ENCODE measurements around the gene XAF1.
"Not testable (repeated sequence)": the region's sequence is repeated elsewhere in the genome, so short reads cannot be mapped to it uniquely, and the experiment has no call there.

XAF1 gene

GRCh38 chr17:6755281-6755680 lies 565 bp upstream of the XAF1 start:
- DNase-seq (ENCODE audit: low read depth) = no peak

GRCh38 chr17:6756425-6757031 lies 682 bp downstream of the XAF1 start:
- no peak for DNase-seq (ENCODE audit: low read depth)

DNA sequence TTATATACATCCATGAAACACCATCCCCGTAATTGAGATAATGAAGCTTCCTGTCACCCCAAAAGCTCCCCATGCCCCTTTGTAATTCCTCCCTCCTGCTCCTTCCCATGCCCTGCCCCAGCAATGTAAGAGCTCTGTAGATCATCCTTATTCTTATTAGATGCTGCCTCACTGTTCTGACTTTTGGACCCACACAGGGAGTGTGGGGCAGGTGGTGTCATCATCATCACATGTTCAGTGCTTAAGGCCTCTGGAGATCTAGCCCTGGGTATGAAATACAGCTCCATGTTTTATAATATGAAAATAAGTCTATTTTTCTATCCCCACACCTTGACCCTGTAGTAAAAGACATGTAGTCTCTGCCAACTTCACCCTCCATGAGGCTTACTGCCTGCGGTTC lies 1.9 kb downstream of the XAF1 start:
- no peak for DNase-seq (ENCODE audit: low read depth)

DNA sequence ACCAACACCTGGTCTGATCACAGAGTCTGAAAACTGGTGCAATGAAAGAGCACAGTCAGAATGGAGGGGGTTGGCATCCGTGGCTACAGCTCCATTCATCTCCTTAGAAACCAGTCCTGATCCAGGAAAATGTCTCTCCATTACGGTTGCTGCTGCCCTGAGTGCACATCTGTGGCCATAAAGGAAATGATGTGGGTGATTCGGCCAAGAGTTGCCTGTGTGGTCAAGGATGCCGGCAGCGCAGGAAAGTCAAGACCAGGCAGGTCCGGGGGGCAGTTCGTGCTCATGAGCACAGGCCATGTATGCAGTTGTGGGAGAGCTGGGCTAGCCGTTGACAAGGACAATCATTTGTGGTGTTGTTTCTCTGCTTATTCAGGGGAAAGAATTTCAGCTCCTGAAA lies 5.9 kb downstream of the XAF1 start:
- no peak for DNase-seq (ENCODE audit: low read depth)

GRCh38 chr17:6768447-6768846 lies 12.6 kb downstream of the XAF1 start:
- no peak for DNase-seq (ENCODE audit: low read depth)

DNA sequence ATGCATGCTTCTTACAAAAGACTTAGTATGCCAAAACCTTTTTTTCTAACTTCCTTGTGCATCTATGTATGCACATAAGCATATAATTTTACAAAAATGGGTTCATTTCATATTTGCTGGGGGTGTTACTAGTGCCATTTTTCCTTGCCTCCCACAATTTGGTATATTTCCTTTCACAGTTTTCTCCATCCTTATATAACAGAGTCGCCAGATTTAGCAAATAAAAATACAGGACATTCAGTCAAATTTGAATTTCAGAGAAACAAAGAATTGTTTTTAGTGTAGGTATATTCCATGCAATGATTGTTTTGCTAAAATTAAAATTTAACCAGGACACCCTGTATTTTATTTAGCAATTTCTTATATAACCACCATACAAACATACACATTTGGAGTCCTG lies 16.2 kb downstream of the XAF1 start:
- no peak for DNase-seq (ENCODE audit: low read depth)

DNA sequence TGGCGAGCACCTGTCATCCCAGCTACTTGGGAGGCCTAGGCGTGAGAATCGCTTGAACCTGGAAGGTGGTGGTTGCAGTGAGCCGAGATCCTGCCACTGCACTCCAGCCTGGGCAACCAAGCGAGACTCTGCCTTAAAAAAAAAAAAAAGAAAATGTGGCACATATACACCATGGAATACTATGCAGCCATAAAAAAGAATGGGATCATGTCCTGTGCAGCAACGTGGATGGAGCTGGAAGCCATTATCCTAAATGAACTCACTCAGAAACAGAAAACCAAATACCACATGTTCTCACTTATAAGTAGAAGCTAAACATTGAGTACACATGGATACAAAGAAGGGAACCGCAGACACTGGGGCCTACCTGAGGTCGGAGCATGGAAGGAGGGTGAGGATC lies 19.1 kb downstream of the XAF1 start:
- not testable (repeated sequence) for DNase-seq (ENCODE audit: low read depth)

DNA sequence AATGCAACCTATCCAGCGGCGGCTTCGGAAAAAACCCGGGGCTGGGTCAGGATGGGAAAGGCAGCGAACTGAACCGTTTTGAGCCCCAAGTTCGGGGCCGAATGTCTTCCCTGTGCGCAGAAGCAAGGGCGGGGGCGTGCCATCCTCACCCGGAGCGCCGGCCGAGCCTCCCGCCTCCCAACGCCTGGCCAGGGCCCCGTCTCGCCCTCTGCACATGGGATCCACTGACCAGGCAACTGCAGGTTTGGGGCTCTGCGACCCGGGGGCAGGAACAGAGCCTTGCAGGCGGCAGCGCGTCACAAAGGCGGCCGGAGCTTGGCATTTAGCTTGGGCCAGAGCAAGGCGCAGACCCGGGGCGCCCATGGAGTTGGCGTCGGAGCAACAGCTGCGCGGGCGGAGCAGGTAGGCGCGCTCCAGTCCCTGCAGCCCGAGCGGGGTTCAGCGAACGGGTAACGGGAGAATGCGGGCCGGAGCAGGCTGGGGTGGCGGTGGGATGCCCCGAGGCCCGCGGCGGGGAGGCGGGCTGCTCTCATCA lies 20.1 kb downstream of the XAF1 start, which contains the start of gene FBXO39:
Gene FBXO39, plus strand, starts transcription at position 345 of the 535 bp plus-strand sequence. CDS start 3,654 bp downstream, outside the sequence.
- DNase-seq (ENCODE audit: low read depth) = no peak

DNA sequence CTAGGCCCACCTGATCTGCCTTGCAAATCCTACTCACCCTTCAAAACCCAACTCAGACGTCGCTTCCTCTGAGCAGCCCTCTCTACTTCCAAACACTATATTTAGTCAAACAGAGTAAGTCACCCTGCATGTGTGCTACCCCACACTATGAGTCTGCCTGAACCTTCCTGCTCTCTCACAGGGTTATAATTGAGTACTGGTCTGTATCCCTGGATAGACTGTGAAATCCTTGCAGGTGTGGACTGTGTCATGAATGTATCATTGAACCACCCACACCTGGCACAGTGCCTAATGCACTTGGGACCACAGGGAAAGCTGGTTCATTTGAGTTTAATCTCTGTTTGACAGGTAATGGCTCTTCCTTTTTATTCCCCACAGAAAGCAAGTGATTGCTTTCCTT lies 23.6 kb downstream of the XAF1 start:
- DNase-seq (ENCODE audit: low read depth) = no peak

- no peak for DNase-seq (ENCODE audit: low read depth)
These were observed 24.2 kb downstream of the XAF1 start for GRCh38 chr17:6780001-6780400.

- DNase-seq (ENCODE audit: low read depth) = no peak
These were observed 25.0 kb downstream of the XAF1 start for GRCh38 chr17:6780886-6781285.

DNA sequence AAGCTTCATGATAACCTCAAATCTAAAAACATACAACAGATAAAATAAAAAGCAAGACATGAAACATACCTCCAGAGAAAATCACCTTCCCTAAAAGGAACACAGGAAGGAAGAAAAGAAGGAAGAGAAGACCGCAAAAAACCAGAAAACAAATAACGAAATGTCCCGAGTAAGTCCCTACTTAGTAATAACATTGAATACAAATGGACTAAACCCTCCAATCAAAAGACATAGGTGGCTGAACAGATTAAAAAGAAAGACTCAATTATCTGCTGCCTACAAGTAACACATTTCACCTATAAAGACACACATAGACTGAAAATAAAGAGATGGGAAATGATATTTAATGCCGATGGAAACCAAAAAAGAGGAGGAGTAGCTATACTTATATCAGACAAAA lies 26.4 kb downstream of the XAF1 start:
- no peak for DNase-seq (ENCODE audit: low read depth)

- DNase-seq (ENCODE audit: low read depth) = no peak
These were observed 30.8 kb downstream of the XAF1 start for GRCh38 chr17:6786618-6787017.

GRCh38 chr17:6787081-6787693 lies 31.3 kb downstream of the XAF1 start:
- no peak for DNase-seq (ENCODE audit: low read depth)

DNA sequence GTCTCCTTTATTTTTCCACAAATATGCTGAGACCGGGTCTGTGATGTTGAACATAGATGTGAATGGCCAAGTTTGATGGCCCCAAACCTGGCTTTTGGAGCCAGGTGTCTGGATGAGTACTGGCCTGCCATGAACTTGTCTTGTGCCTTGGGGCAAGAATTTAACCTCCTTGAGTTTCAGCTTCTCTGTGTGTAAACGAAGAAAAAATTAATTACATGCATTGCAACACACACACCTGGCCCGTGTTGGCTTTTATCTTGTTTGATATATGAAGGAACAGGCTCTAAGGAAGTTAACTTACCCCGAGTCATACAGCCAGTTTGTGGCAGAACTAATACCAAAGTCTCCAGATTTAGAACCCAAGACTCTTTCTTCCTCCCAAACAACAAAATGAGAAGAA lies 33.3 kb downstream of the XAF1 start:
- no peak for DNase-seq (ENCODE audit: low read depth)

DNA sequence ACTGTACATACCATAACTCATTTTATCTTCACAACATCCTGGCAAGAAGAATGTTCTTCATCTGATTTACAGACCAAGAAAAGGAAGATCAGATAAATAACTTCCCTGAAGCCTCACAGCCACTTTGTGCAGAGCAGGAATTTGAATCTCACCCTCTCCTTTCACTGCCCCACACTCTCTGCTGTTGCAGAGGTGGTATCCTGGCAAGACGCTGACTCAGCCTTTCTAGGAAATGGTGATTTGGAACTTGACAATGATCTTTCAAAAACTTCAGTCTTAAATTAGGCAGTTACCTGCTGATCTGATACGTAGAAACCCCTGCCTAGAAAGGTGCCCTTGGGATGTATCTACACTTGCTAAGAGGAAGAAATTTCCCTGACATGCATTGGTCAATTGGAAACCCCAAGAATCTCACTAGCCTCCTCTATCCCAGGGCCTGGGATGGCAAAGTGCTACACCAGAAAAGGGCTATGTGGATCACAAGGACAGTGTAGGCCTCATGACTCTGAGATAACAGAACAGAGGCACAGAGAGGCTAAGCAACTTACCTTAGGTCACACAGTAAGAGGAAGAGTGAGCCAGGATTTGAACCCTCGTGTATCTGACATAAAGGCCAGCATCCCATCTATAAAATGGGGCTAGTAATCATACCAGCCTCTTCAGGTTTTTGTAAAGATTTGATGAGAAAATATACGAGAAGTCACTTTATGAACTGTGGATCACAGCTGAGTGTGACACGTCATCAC lies 38.1 kb downstream of the XAF1 start:
- DNase-seq (ENCODE audit: low read depth) = no peak

DNA sequence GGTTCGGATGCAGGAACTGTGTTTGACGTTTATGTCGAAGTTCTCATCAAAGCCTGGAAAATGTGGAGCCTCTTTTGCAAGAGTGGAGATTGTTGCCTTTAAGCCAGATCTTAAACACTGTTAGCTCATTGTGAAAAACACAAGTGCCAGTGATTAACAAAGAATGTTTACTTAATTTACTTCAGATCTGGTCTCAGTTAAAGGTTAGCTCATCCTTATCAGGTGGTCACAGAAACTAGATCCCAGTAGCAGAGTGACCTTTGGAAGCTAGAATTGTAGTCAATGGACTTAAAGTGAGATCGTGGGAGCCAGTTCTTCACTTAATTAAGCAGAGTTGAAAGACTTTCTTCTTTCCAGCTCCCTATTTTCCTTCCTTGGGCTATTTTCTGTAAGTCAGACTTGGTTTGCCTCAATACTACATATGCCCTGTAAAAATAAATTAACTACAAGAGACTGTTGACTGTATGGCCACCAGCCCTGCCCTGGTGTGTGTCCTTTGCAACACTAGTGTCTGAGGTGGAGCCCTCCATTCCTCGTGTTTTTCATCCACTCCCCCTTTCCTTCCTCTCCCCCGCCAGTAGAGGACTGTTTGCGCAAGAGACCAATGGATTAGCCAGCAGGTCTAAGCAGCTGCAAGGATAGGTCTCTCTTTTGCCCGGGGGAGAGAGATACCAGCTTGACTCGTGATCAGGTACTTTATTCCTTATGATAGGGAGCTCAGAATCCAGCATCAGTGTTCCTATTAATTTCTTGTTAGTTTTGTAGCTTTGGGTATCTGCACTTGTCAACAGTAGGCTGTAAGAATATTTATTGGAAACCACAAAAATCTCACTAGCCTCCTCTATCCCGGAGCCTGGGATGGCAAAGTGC lies 40.4 kb downstream of the XAF1 start:
- no peak for DNase-seq (ENCODE audit: low read depth)

DNA sequence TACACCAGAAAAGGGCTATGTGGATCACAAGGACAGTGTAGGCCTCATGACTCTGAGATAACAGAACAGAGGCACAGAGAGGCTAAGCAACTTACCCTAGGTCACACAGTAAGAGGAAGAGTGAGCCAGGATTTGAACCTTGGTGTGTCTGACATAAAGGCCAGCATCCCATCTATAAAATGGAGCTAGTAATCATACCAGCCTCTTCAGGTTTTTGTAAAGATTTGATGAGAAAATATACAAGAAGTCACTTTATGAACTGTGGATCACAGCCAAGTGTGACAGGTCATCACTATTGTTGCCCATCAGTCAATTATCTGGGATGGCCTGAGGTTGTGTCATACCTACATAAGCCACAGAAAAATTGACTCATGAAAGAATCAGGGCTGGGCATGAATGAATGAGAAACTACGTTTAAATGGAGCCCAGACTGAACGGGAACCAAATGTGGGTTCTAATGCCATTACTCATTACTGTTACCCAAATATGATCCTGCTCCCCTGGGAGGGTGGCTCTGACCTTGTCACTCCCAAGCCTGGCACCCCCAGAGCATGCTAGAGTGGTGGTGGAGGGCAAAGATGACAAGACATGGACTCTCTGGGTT lies 41.1 kb downstream of the XAF1 start:
- DNase-seq (ENCODE audit: low read depth) = no peak

- no peak for DNase-seq (ENCODE audit: low read depth)
These were observed 42.0 kb downstream of the XAF1 start for GRCh38 chr17:6797718-6798351.

DNA sequence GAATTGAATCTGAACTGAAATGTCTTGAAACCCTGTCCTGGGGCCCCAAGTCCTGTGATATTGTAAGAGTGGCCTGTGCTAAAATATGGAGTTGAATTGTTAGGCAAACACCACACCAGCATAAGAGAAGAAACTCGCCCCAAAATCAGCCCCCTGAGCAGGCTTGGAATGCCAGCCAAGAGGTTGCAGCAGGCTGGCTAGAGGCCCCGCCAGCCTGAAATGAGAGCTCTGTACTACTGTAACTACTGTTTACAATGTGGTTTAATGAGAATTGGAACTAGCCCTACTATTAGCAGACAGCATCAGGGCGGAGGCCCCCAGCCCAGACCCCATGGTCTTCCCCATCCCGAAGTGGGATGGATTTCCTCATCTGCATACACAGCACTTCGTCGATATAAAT lies 43.9 kb downstream of the XAF1 start:
- DNase-seq (ENCODE audit: low read depth) = no peak

GRCh38 chr17:6800422-6801027 lies 44.7 kb downstream of the XAF1 start:
- no peak for DNase-seq (ENCODE audit: low read depth)
